Activated T-cell treated with anti-CD3 and anti-CD28 coated beads for 24 hours (primary cell): ENCODE results near the gene ZNF785.
"Not testable (repeated sequence)": the region's sequence is repeated elsewhere in the genome, so short reads cannot be mapped to it uniquely, and the experiment has no call there.

Experiments used
- DNase-seq: peaks from one replicate; pipeline ENCODE4 v3.0.0-alpha.2; 2020; ENCODE audit warnings: low read depth

ZNF785 gene

DNA sequence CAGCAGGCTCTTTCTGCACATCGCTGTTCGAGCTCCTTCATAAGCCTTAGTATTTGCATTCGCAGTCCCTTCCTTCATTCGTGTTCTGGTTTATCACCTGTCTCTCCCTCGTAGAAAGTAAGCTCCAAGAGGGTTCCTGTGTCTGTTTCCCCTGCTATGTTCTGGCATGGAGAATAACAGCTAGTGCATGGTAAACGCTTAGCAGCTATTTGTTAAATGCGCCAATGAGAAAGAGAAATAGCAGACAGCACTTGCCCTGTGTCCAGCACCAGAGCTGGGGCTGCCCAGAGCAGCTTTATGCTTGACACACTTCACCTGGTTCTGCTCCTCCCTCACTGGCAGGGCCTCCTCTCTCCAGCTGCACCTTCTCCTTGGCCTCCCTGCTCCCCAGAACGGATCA, 19.5 kb downstream of the ZNF785 start:
- no peak for DNase-seq

DNA sequence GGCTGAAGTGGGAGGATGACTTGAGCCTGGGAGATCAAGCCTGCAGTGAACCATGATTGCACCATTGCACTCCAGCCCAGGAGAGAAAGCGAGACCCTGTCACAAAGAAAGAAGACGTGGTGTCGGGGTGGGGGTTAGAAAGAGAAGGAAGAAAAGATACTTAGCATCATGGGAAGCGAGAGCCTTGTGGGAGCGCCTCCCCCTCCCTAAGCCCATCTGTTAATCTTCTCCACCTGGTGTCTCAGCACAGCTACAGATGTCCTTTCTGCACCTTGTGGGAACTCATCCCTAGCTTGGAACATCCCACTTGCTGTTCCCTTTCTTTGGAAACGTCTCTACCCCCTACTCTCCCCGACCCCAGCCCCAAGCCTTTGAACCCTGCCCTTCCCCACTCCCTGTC, 20.0 kb downstream of the ZNF785 start:
- DNase-seq = no peak

DNA sequence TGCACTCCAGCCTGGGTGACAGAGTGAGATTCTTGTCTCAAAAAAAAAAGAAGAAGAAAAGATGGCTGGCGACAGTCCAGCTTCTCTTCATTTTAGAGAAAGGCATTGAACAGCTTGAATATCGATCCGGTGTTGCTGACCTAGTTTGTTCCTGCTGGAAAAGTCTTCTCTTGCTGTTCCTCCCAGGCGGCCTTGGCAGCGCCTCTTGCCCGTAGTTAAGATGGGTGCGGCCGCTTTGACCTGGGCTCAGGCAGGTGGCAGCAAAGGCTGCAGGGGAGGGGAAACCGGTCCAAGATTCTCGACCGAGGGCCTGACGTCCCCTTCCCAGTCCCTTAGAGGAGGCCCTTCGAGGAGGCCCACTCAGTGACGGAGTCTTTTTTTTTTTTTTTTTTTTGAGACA, 23.5 kb downstream of the ZNF785 start:
- DNase-seq = no peak

DNA sequence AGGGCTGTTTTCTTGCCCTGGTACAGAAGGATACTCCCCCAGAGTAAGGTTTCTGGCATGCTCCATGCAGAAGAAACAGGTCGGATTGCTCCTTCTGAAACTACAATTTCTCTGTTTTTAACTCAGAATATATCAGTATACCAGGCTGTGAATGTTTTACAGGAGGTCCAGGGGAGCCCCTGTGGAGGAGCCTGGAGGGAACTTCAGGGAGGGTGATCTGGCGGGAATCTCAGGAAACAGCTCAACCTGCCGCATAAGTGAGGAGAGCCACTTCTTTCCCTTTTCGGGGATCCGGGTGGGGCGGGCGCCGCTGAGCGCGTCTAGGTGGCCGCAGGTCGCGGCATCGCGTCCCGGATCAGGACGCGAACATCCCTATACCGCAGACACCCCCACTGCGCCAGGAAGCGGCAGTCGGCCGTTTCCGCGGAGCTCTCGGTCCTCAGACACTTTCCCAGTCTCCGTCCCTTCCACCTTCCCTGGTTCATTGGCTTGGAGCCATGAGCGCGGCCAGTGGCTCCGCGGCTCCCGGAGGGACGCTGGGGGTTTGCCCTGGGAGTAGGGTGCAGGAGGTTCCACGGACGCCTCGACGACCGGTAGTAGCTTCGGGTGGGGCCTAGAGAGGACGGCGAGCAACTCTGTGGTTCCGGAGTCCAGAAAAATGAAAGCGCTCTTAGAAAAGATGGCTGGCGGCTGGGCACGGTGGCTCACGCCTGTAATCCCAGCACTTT, 24.2 kb downstream of the ZNF785 start:
- no peak for DNase-seq

DNA sequence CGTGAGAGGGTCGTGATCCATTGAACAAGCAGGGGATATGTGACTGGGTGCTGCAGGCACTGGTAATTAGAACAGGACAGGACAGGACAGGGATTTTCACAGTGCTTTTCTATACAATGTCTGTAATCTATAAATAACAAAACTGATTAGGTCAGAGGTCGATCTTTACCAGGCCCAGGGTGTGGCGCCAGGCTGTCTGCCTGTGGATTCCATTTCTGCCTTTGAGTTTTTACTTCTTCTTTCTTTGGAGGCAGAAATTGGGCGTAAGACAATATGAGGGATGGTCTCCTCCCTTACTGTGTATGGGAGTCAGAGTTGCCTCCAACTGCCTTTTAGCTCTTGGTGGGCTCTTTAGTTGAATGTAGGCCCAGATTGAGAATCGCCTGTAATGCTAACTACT, 25.8 kb downstream of the ZNF785 start:
- no peak for DNase-seq

DNA sequence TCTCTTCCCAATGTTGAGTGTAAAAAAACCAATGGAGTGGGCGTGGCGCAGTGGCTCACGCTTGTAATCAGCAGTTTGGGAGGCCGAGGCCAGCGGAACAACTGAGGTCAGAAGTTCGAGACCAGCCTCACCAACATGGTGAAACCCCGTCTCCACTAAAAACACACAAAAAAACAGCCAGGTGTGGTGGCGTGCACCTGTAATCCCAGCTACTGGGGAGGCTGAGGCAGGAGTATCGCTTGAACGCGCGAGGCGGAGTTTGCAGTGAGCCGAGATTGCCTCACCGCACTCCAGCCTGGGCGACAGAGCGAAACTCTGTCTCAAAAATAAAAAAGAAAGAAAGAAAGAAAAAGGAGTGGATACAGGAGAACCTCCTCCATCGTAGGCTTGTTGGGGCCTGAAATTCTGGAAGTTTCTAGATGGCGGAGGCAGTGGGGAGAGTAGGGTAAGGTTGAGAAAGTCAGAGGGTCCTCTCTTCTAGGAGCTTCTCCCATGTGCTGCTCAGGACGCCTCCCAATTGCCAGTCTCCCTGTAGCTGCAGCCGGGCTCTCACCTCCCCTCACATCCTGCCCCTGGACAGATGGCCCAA, 26.6 kb downstream of the ZNF785 start:
- no peak for DNase-seq

DNA sequence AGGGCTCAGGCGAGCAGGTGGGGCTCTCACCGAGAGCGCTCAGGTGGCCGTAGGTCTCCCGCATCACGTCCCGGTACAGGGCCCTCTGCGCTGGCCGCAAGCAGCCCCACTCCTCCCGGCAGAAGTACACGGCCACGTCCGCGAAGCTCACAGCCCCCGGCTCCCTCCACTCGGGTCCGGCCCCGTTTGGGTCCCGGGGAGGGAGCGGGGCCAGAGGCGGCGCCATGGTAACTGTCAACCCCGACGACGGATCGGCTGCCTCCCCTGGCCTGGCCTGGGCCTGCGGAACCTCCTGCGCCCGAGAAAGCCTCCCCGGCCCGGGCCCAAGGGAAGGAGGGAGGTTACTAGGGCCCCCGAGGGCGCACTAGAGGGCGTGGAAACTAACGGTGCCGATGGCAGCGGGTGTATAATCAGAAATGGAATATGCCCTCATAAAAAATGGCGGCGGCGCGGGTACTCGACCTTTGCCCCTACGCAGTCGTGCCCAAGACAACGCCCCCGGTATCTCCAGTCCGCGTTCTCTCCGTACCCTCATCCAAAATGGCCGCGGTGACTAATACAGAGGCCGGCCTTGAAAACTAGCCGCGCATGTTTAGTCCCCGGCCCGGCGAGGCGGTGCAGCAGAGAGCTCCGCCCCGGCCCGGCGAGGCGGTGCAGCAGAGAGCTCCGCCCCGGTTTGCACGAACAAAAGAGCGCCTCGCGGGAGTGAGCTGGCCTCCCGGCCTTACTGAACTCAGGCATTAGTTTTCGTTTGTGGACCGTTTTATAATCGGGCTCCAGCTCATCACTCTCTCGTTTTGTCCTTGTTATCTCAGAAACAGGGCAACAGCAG, 27.3 kb downstream of the ZNF785 start, which contains the start of gene ZNF764:
ZNF764 (minus strand) TSS at position 418 of the 832 bp plus-strand sequence; CDS start at position 226, 192 bp downstream.
- DNase-seq = peak; percentile 97

DNA sequence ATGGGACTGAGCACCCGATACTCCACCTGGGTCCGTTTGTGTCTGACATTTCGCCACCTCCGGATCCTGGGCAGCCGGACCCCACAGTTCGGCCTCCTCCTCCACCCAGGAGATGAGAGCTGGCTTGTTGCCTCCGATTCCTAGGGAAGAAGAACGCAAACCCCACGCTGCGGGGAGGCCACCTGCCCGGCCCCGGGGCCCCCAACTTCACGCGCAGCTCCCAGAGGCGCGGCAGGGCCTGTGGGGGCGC, 27.9 kb downstream of the ZNF785 start:
- DNase-seq = no peak

DNA sequence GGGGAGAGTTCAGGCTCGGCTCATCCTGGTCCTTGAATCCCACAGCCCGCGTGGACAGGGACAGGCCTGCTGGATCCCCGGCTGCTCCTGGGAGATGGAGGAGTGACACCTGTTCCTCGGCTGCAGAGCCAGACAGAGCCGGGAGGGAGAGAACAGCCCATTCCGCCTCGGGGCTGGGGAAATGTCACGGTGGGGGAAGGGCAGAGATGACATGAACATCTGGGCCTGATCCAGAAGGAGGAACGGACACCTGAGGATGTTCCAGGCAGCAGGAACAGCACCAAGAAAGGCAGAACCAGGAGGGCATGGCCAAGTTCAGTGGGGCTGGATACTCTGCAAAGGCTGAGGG, 29.4 kb downstream of the ZNF785 start:
- DNase-seq = no peak

DNA sequence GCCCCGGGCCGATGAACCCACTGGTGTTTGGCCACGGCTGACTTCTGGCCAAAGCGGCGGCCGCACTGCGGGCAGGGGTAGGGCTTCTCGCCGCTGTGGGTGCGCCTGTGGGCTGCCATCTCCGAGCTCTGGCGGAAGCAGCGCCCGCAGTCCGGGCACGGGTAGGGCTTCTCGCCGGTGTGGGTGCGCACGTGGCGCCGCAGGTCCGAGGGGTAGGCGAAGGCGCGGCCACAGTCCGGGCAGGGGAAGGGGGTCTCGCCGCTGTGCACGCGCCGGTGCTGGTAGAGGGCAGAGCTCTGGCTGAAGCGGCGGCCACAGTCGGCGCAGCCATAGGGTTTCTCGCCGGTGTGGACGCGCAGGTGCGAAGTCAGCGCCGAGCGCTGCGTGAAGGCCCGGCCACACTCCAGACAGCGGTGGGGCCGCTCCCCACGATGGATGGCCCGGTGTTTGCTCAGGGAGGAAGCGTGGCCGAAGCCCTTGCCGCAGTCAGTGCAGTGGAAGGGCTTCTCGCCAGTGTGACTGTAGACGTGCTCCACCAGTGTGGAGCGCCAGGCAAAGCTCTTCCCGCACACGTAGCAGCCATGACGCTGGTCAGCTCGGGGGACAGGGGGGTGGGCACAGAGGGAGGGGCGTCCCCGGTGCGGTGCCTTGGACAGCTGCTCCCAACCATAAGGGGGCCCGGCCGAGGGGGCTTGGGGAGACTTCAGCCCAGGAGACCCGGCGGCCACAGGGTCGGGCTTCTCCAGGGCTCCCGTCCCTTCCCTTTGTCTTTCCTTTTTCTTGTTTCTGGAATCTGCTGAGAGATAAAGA, 30.0 kb downstream of the ZNF785 start:
- DNase-seq = no peak

GRCh38 chr16:30554557-30555314, 30.8 kb downstream of the ZNF785 start:
- DNase-seq = no peak

GRCh38 chr16:30553393-30553899, 32.1 kb downstream of the ZNF785 start:
- no peak for DNase-seq

DNA sequence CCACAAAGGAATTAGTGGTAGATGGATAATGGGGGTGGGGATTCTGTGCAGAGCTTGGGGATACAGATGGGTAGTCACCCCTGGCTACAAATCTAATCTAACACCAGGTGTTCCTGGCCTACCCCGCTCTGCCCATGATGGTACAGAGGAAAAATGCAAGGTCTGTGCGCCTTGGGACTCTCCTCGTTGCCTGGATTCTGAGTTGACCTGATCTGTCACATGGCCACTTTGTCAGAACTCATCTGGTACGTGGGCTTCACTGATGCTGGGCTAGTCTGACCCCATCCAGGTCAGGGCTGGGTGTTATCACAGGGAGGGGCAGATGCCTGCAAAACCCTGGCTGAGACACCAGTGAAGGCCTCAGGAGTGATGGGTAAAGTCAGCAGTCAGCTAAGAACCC, 32.5 kb downstream of the ZNF785 start:
- no peak for DNase-seq

DNA sequence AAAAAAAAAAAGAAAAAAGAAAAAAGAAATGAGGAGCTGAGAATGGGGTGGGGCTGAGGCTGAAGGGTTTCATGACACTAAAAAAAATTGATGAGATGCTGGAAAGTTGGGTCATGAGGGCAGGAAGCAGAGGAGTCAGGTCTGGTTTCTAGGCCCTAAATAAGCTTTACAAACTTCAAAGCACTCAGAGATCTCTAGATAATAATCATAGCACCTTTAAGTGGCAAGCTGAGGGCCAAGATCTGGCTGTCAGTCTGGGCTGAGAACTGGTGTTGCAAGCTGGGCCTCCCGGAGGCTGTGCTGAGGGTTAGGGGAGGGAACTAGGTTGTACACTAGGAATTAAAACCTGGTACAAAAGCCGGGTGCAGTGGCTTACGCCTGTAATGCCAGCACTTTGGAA, 33.7 kb downstream of the ZNF785 start:
- DNase-seq = peak; percentile 62

DNA sequence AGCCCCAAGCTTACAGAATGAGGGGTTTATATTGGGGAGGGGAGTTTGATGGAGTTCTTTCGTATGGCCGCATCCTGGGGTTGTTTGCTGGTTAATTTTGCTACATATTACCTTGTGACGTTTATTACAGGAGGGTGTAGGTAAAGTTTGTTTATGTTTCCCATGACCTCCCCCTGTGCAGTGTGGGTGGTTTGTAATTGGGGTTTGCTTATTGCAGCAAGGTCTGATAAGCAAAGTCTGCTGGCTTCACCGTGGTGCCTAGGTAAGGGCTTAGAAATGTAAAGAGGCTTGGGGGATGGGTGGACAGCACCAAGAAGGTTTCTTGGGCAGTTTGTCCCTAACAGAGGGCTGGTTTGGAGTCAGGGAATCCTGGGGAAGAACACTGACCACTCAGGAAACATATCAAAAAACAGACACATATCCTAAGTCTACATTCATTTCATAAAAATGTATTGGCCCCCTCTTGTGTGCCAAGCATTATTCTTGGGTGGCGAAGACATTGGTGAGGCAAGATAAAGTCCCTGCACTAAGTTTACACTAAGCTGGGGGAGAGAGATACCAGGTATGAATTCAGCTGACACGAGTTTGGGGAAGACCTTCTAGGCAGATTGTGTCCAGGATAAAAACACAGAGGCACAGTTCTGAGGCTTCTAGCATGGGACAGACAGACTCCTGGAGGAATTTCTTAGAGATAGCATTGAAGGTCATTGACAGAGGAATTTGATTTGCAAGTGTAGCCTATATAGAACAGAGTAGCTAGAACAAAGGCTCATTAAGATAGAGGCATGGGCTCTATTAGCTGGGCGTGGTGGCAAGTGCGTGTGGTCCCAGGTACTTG, 36.9 kb downstream of the ZNF785 start:
- no peak for DNase-seq

DNA sequence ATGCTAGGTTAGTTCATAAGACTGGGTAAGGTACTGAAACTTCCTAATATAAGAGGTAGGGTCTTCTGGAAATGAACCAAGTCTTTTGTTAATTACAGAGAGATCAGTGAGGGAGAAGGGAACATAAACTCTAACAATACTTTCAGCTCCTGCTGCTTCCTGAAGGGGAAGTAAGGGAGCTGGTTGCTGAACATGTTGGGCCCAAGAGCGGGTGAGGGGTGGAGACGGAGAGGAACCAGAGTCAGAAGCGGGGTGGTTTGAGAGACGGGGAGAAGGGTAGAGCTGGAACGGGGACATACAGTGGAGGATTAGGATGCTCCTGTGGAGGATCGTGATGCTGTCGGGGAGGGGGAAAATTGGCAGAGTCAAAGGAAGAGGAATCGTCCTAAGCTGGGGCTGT, 39.4 kb downstream of the ZNF785 start:
- no peak for DNase-seq

- no peak for DNase-seq
Observed at GRCh38 chr16:30543067-30543466, 42.4 kb downstream of the ZNF785 start.

DNA sequence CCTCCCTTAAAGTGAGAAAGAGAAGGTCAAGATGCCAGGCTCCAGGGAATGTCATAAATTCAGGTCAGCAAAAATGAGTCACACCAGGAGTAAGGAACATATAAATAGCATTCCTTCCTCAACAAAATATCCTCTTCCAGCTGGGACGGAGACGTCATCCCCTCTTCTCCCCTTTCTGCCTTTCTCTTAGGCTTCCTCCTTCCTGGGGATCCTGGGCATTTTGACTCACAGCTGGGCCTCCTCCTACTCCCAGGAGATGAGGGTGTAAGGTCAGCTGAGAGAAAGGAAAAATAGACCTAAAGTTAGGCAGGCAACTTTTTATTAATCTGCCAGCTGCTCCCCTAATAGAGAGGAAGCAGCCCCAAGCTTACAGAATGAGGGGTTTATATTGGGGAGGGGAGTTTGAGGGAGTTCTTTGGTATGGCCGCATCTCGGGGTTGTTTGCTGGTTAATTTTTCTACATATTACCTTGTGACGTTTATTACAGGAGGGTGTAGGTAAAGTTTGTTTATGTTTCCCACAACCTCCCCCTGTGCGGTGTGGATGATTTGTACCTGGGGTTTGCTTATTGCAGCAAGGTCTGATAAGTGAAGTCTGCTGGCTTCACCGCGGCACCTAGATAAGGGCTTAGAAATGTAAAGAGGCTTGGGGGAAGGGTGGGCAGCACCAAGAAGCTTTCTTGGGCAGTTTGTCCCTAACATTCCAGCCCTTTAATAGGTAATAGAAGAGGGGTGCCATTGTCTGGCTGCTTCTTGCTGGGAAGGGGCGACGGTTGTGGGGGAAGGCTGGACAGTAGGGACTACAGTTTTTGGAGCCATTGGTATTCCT, 43.8 kb downstream of the ZNF785 start:
- no peak for DNase-seq

- not testable (repeated sequence) for DNase-seq
Observed at GRCh38 chr16:30540916-30541464, 44.5 kb downstream of the ZNF785 start.
